ENCODE data around the gene MRPL45. TPM values are rescaled to one million over a fixed set of nuclear protein-coding genes. Genes with fewer than 3 reads are reported as not detected.

MRPL45 gene
- total and polyA plus RNA-seq, 2 experiments from 2014 or later, result 42.6 to 63.9 TPM

GRCh38 chr17:38345743-38346142 is 48.8 kb downstream of the MRPL45 start:
- Histone ChIP-seq H3K27ac (ENCODE audit: low read depth) (no peak overlapping the region), H3K27me3 (ENCODE audit: insufficient read depth) (no peaks in the 10 kb centered on the region), H4K20me1 (replicated peaks; ENCODE audit: insufficient read depth) (no peaks in the 10 kb centered on the region), H3K36me3 (ENCODE audit: insufficient read depth) (no peaks in the 10 kb centered on the region), H2AFZ (no peak overlapping the region), H3F3A (replicated peaks; ENCODE audit: low read depth) (peaks cover 12% of the 10 kb centered on the region; the same call in 1 of the 2 replicates), H3K4me1 (ENCODE audit: insufficient read depth) (peaks cover 18% of the 10 kb centered on the region), H3K4me3 (no peak overlapping the region), H3K79me2 (replicated peaks; ENCODE audit: insufficient read depth) (no peaks in the 10 kb centered on the region), H3K4me2 (no peak overlapping the region), H3K9me2 (ENCODE audit: insufficient read depth) (no peaks in the 10 kb centered on the region)
- TF ChIP-seq STAT1 (IDR thresholded peaks at IDR 0.05; ENCODE audit: unreplicated experiment) (no peak), POLR2AphosphoS5 (IDR thresholded peaks at IDR 0.05; ENCODE audit: low read depth) (no peak), ETS1 (IDR thresholded peaks at IDR 0.05) (no peak), JUNB (IDR thresholded peaks at IDR 0.05; ENCODE audit: unreplicated experiment) (no peak)
- TF ChIP-seq, protein P1, sequence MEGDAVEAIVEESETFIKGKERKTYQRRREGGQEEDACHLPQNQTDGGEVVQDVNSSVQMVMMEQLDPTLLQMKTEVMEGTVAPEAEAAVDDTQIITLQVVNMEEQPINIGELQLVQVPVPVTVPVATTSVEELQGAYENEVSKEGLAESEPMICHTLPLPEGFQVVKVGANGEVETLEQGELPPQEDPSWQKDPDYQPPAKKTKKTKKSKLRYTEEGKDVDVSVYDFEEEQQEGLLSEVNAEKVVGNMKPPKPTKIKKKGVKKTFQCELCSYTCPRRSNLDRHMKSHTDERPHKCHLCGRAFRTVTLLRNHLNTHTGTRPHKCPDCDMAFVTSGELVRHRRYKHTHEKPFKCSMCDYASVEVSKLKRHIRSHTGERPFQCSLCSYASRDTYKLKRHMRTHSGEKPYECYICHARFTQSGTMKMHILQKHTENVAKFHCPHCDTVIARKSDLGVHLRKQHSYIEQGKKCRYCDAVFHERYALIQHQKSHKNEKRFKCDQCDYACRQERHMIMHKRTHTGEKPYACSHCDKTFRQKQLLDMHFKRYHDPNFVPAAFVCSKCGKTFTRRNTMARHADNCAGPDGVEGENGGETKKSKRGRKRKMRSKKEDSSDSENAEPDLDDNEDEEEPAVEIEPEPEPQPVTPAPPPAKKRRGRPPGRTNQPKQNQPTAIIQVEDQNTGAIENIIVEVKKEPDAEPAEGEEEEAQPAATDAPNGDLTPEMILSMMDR (conservative IDR thresholded peaks at IDR 0.05; ENCODE audit: low read depth in 2 of 2), result no peak
- peaks cover 30% of the 10 kb centered on the region for H3K4me1 Mint-ChIP-seq
- no peak for ATAC-seq
- H3K27ac Mint-ChIP-seq, result no peak overlapping the region
- peaks cover 19% of the 10 kb centered on the region for H3K27me3 Mint-ChIP-seq (ENCODE audit: insufficient read depth, low read depth, poor library complexity)
- no peak overlapping the region for H3K4me3 Mint-ChIP-seq
- no peak for DNase-seq (ENCODE audit: low spot score)
- no peaks in the 10 kb centered on the region for H3K9me3 Mint-ChIP-seq
- H3K36me3 Mint-ChIP-seq (ENCODE audit: low read depth), result no peaks in the 10 kb centered on the region

- Histone ChIP-seq H3K79me2 (replicated peaks; ENCODE audit: insufficient read depth) (peaks cover 14% of the 10 kb centered on the region), H3F3A (replicated peaks; ENCODE audit: low read depth) (peaks cover 21% of the 10 kb centered on the region; the same call in 1 of the 2 replicates), H3K4me2 (no peak overlapping the region), H3K27me3 (ENCODE audit: insufficient read depth) (peaks cover 5% of the 10 kb centered on the region; the same call in 1 of the 2 replicates), H3K9me2 (ENCODE audit: insufficient read depth) (no peaks in the 10 kb centered on the region), H3K4me1 (ENCODE audit: insufficient read depth) (peaks cover 31% of the 10 kb centered on the region), H3K27ac (ENCODE audit: low read depth) (no peak overlapping the region; the same call in 1 of the 2 replicates), H2AFZ (no peak overlapping the region), H3K4me3 (no peak overlapping the region), H4K20me1 (replicated peaks; ENCODE audit: insufficient read depth) (peaks cover 13% of the 10 kb centered on the region), H3K36me3 (ENCODE audit: insufficient read depth) (no peaks in the 10 kb centered on the region)
- no peak overlapping the region for H3K4me3 Mint-ChIP-seq
- ATAC-seq (peak; percentile 60), DNase-seq (ENCODE audit: low spot score) (peak; percentile 93)
- H3K27ac Mint-ChIP-seq, result peak overlapping the region; percentile 23; the same call in 1 of the 2 replicates
- no peaks in the 10 kb centered on the region for H3K9me3 Mint-ChIP-seq
- TF ChIP-seq, protein P1 (conservative IDR thresholded peaks at IDR 0.05; ENCODE audit: low read depth in 2 of 2), result peak; percentile 97 to 98
- TF ChIP-seq POLR2AphosphoS5 (IDR thresholded peaks at IDR 0.05; ENCODE audit: low read depth) (no peak), CREB1 (CRISPR knock-in tag; IDR thresholded peaks at IDR 0.05; ENCODE audit: low read depth) (no peak), ETS1 (IDR thresholded peaks at IDR 0.05) (no peak)
- no peaks in the 10 kb centered on the region; the same call in 2 of the 3 replicates for H3K36me3 Mint-ChIP-seq (ENCODE audit: low read depth)
- peaks cover 18% of the 10 kb centered on the region for H3K27me3 Mint-ChIP-seq (ENCODE audit: insufficient read depth, low read depth, poor library complexity)
- peaks cover 30% of the 10 kb centered on the region for H3K4me1 Mint-ChIP-seq
Observed at GRCh38 chr17:38349097-38349730, 52.2 kb downstream of the MRPL45 start.

All from GM23338 (cell line).